AG04450 (cell line): Measurements from ENCODE around the gene TTC9B. TPM values are rescaled to one million over a fixed set of nuclear protein-coding genes. Genes with fewer than 3 reads are reported as not detected.

Experiments
- CTCF ChIA-PET: fragments of 300-600, 350-600 bp; formaldehyde crosslinking; extraction: SDS; loops from one replicate; lab custom pipeline; 2022; ENCODE audit warnings: antibody characterized with exemption, inconsistent platforms; lab: Charles Lee
- POLR2A ChIA-PET: fragments of 350-600 bp; formaldehyde crosslinking; extraction: SDS; loops from one replicate; lab custom pipeline; 2021; ENCODE audit warnings: antibody characterized with exemption, inconsistent platforms; lab: Yijun Ruan, JAX
- DNase-seq: peaks from one replicate; pipeline ENCODE4 v3.0.0-alpha.2; 2011; ENCODE audit warnings: low read depth, low spot score
- H3K27ac ChIP-seq: one replicate; pipeline ENCODE4 v1.5.1; 2012; ENCODE audit warnings: low read depth, low read length, control low read depth
- H3K27me3 ChIP-seq: one replicate; pipeline ENCODE4 v1.6.0; 2012; ENCODE audit warnings: low read length; ENCODE audit not compliant: control insufficient read depth, insufficient read depth
- H3K4me3 ChIP-seq: 2 replicates; pipeline ENCODE4 v1.5.1; 2011; ENCODE audit warnings: mild to moderate bottlenecking, low read depth, low read length, control low read depth
- H3K9me3 ChIP-seq: 2 replicates; pipeline ENCODE4 v1.5.1; 2012; ENCODE audit warnings: low read length; ENCODE audit not compliant: control insufficient read depth, insufficient read depth
- CTCF ChIP-seq: IDR thresholded peaks from 2 replicates; pipeline ENCODE4 v1.5.1; 2011; ENCODE audit warnings: low read depth, low read length, control low read depth, inconsistent platforms
- polyA plus RNA-seq: library from polyadenylated mRNA; depleted of rRNA; stranded (reverse); fragments of >200 nt; gene quantifications from 2 replicates; pipeline ENCODE4 v1.2.3, GENCODE V29; 2011

The TTC9B gene
- polyA plus RNA-seq, 1 experiment: not detected

GRCh38 chr19:40262422-40262821 is 44.2 kb upstream of the TTC9B start:
- TF ChIP-seq CTCF: no peak
- Histone ChIP-seq H3K9me3 (no peaks in the 10 kb centered on the region), H3K27ac (no peak overlapping the region), H3K4me3 (no peak overlapping the region), H3K27me3 (no peaks in the 10 kb centered on the region)
- ChIA-PET POLR2A (no interaction called here), CTCF (interaction anchor here (0.5 kb wide), 1 partner anchor 383 kb away, joined by 6 read pairs; no protein-coding TSS in a partner anchor)
- DNase-seq: no peak

- CTCF ChIA-PET: no interaction called here
Observed at GRCh38 chr19:40261631-40262030, 43.4 kb upstream of the TTC9B start.

GRCh38 chr19:40257096-40257517 is 38.9 kb upstream of the TTC9B start:
- no peak for DNase-seq
- ChIA-PET POLR2A (no interaction called here), CTCF (no interaction called here)

More at GRCh38 chr19:40261631-40262030, 43.4 kb upstream of the TTC9B start:
- no peak for TF ChIP-seq CTCF
- H3K9me3 ChIP-seq: no peaks in the 10 kb centered on the region
- H3K4me3 ChIP-seq: no peak overlapping the region
- no peaks in the 10 kb centered on the region for H3K27me3 ChIP-seq
- H3K27ac ChIP-seq: no peak overlapping the region
- POLR2A ChIA-PET: no interaction called here
- no peak for DNase-seq

GRCh38 chr19:40256512-40256911 is 38.3 kb upstream of the TTC9B start:
- no peak for DNase-seq
- ChIA-PET POLR2A (no interaction called here), CTCF (no interaction called here)
- Histone ChIP-seq H3K4me3 (no peak overlapping the region), H3K9me3 (no peaks in the 10 kb centered on the region), H3K27ac (no peak overlapping the region), H3K27me3 (no peaks in the 10 kb centered on the region)
- TF ChIP-seq CTCF: no peak

More at GRCh38 chr19:40257096-40257517, 38.9 kb upstream of the TTC9B start:
- Histone ChIP-seq H3K27me3 (no peaks in the 10 kb centered on the region), H3K4me3 (no peak overlapping the region), H3K27ac (no peak overlapping the region), H3K9me3 (no peaks in the 10 kb centered on the region)
- TF ChIP-seq CTCF: no peak

GRCh38 chr19:40255619-40256166 is 37.5 kb upstream of the TTC9B start:
- DNase-seq: no peak
- no peak overlapping the region for H3K4me3 ChIP-seq
- POLR2A ChIA-PET: no interaction called here
- CTCF ChIA-PET: no interaction called here
- TF ChIP-seq CTCF: no peak
- H3K9me3 ChIP-seq: no peaks in the 10 kb centered on the region
- H3K27me3 ChIP-seq: no peaks in the 10 kb centered on the region
- H3K27ac ChIP-seq: no peak overlapping the region
